HepG2 (cell line): ENCODE data around the gene ETHE1. TPM values are rescaled to one million over a fixed set of nuclear protein-coding genes. Genes with fewer than 3 reads are reported as not detected.
A peak's percentile ranks its signal among the peaks of the same experiment; 100 is the strongest.

Experiments used
- AHDC1 ChIP-seq: sonication (generic); formaldehyde crosslinking; IDR thresholded peaks from 2 replicates; pipeline ENCODE4 v1.5.1; 2020; ENCODE audit warnings: mild to moderate bottlenecking, missing genetic modification reagents, borderline replicate concordance
- ELF1 ChIP-seq: sonication (generic); formaldehyde crosslinking; IDR thresholded peaks from 2 replicates; pipeline ENCODE4 v1.4.0; 2020; ENCODE audit warnings: missing genetic modification reagents
- EZH2 ChIP-seq: conservative IDR thresholded peaks from 2 replicates; pipeline ENCODE4 v1.6.1; 2012; ENCODE audit warnings: mild to moderate bottlenecking, low read depth, low read length, moderate library complexity
- FOXK2 ChIP-seq: fragments of 450-650 bp; IDR thresholded peaks from 2 replicates; pipeline ENCODE4 v1.6.1; 2016
- KDM6A ChIP-seq: IDR thresholded peaks from 2 replicates; pipeline ENCODE4 v1.6.1; 2016; ENCODE audit warnings: low read depth
- NFE2L1 ChIP-seq: sonication (generic); formaldehyde crosslinking; IDR thresholded peaks from 2 replicates; pipeline ENCODE4 v1.4.0; 2020; ENCODE audit warnings: missing genetic modification reagents, mild to moderate bottlenecking, borderline replicate concordance
- RARA ChIP-seq: IDR thresholded peaks from 2 replicates; pipeline ENCODE4 v1.6.1; 2016; ENCODE audit warnings: missing genetic modification reagents, missing compliant biosample characterization
- SIN3A ChIP-seq: IDR thresholded peaks from 2 replicates; pipeline ENCODE4 v1.6.1; 2011; ENCODE audit warnings: low read depth, mild to moderate bottlenecking, control low read depth, low read length, borderline replicate concordance
- SOX5 ChIP-seq: IDR thresholded peaks from 2 replicates; pipeline ENCODE4 v1.6.1; 2016; ENCODE audit warnings: borderline replicate concordance
- SP1 ChIP-seq, 2 experiments: fragments of 450-650 bp in 1 of 2; sonication (generic) in 1 of 2; formaldehyde crosslinking in 1 of 2; IDR thresholded peaks; 2 replicates each; pipeline versions ENCODE4 v1.4.0 to v1.6.1; 2016 to 2020; ENCODE audit warnings: missing genetic modification reagents in 1 of 2
- SPEN ChIP-seq: sonication (generic); formaldehyde crosslinking; IDR thresholded peaks from 2 replicates; pipeline ENCODE4 v1.5.1; 2020; ENCODE audit warnings: low read depth, mild to moderate bottlenecking, missing genetic modification reagents
- TP53 ChIP-seq: sonication (generic); formaldehyde crosslinking; conservative IDR thresholded peaks from 2 replicates; pipeline ENCODE4 v1.4.0; 2020; ENCODE audit warnings: missing genetic modification reagents
- U2AF1 ChIP-seq: fragments of 200-400 bp; formaldehyde crosslinking; optimal IDR thresholded peaks from 2 replicates; pipeline ENCODE3; 2017; ENCODE audit warnings: mild to moderate bottlenecking, low read depth, low read length
- ZBTB21 ChIP-seq: sonication (generic); formaldehyde crosslinking; IDR thresholded peaks from 2 replicates; pipeline ENCODE4 v1.4.0; 2020; ENCODE audit warnings: missing genetic modification reagents
- ZNF280B ChIP-seq: sonication (generic); formaldehyde crosslinking; IDR thresholded peaks from 2 replicates; pipeline ENCODE4 v1.5.0; 2020; ENCODE audit warnings: missing genetic modification reagents, mild to moderate bottlenecking, borderline replicate concordance
- ZNF430 ChIP-seq: sonication (generic); formaldehyde crosslinking; IDR thresholded peaks from 2 replicates; pipeline ENCODE4 v1.9.0; 2021; ENCODE audit warnings: mild to moderate bottlenecking, missing genetic modification reagents
- ZNF484 ChIP-seq: sonication (generic); formaldehyde crosslinking; IDR thresholded peaks from 2 replicates; pipeline ENCODE4 v1.5.1; 2020; ENCODE audit warnings: mild to moderate bottlenecking, low read depth, missing genetic modification reagents, borderline replicate concordance
- ZNF629 ChIP-seq: sonication (generic); formaldehyde crosslinking; conservative IDR thresholded peaks from 2 replicates; pipeline ENCODE4 v1.5.0; 2020; ENCODE audit warnings: missing genetic modification reagents
- ZNF737 ChIP-seq: sonication (generic); formaldehyde crosslinking; IDR thresholded peaks from 2 replicates; pipeline ENCODE4 v1.5.0; 2020; ENCODE audit warnings: missing genetic modification reagents, mild to moderate bottlenecking, borderline replicate concordance
- ZNF781 ChIP-seq: sonication (generic); formaldehyde crosslinking; IDR thresholded peaks from 2 replicates; pipeline ENCODE4 v1.5.1; 2020; ENCODE audit warnings: borderline replicate concordance, mild to moderate bottlenecking, missing genetic modification reagents; ENCODE audit errors: not compliant biosample characterization
- polyA plus RNA-seq, 8 experiments: library from polyadenylated mRNA; depleted of rRNA in 3 of 8; stranded (reverse) in 7 of 8; unstranded in 1 of 8; fragments of >200 nt; fragmentation: Illumina TruSeq in 4 of 8; extraction: Trizol in 4 of 8; gene quantifications; 2 replicates each; pipeline versions ENCODE4 v1.2.1 to v1.2.3, GENCODE V29; 2011 to 2016; ENCODE audit warnings: low read depth in 4 of 8, missing spikeins in 1 of 8, mixed read lengths in 1 of 8; ENCODE audit not compliant: insufficient read depth in 1 of 8
- total RNA-seq, 5 experiments: library from RNA; depleted of rRNA; stranded (reverse); fragments of >200 nt; fragmentation: Illumina TruSeq; extraction: Trizol; gene quantifications; 2 replicates each; pipeline ENCODE4 v1.2.3, GENCODE V29; 2016; ENCODE audit warnings: low read depth in 1 of 5
- TF ChIP-seq, protein P1 (sequence below): sonication (generic); formaldehyde crosslinking; IDR thresholded peaks from 2 replicates; pipeline ENCODE4 v1.5.0; 2020; ENCODE audit warnings: missing genetic modification reagents, mild to moderate bottlenecking, borderline replicate concordance

ETHE1 gene
- total and polyA plus RNA-seq, 2 of the 13 experiments (the other 11 are each of a cell fraction or from before 2014, with no cell fraction given): 32.5 to 58.4 TPM

DNA sequence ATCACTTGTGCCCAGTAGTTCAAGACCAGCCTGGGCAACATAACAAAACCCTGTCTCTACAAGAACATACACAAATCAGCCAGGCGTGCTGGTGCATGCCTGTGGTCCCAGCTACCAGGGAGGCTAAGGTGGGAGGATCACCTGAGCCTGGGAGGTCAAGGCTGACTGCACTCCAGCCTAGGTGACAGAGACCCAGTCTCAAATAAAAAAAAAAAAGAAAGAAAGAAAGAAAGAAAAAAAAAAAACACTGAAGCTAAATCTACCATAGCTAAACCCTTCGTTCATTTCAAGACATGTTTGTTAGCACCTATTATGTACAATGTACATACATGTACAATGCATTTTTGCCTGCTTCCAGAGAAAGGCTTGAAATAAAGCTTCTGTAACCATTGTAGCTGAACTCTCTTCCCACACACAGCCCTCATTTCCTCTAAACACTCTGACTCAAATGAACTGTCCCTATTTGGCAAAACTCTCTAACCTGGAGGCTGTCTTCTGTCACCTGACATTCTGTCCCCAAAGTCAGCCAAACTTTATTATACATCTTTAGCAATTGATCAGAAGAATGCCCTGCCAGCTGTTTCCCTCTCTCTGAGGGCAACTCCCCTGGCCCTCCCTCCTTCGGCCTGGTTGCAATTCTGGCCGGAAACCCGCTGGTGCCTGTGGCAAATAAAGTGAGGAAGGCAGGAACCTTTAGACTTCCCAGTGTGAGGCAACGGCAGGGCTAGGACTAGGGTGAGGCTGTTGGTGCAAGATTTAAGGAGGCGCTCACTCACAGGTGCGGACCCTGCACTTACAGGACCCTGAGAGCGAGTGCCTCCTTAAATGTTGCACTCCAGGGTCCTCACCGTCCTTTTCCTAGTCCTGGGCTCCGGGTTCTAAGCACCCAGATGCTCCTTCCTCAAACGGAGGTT is 1.8 kb downstream of the ETHE1 start (continued):
- TF ChIP-seq FOXK2 (no peak), NFE2L1 (no peak), SIN3A (peak; percentile 42; the same call in 1 of the 2 replicates), SOX5 (CRISPR knock-in tag) (peak; percentile 17; the same call in 1 of the 2 replicates), ZNF781 (no peak), AHDC1 (CRISPR knock-in tag) (no peak), SPEN (CRISPR knock-in tag) (no peak; the same call in 1 of the 2 replicates), ZNF430 (CRISPR knock-in tag) (no peak), KDM6A (CRISPR knock-in tag) (peak; percentile 53), ZNF737 (no peak), TP53 (CRISPR knock-in tag) (no peak), U2AF1 (no peak), EZH2 (no peak), SP1 (IDR thresholded peaks at IDR 0.05) (no peak), SP1 (CRISPR knock-in tag; IDR thresholded peaks at IDR 0.05) (no peak), ELF1 (peak; percentile 77), ZNF484 (no peak), ZNF280B (CRISPR knock-in tag) (no peak), RARA (peak; percentile 31; the same call in 1 of the 2 replicates), ZBTB21 (CRISPR knock-in tag) (no peak), ZNF629 (peak; percentile 38; the same call in 1 of the 2 replicates)
- TF ChIP-seq, protein P1, sequence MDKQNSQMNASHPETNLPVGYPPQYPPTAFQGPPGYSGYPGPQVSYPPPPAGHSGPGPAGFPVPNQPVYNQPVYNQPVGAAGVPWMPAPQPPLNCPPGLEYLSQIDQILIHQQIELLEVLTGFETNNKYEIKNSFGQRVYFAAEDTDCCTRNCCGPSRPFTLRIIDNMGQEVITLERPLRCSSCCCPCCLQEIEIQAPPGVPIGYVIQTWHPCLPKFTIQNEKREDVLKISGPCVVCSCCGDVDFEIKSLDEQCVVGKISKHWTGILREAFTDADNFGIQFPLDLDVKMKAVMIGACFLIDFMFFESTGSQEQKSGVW (CRISPR knock-in tag): no peak
